Fibroblast of upper back skin (primary cell): ENCODE results near the gene ZBTB21.
"Not testable (repeated sequence)": the region's sequence is repeated elsewhere in the genome, so short reads cannot be mapped to it uniquely, and the experiment has no call there.

Source experiments
- DNase-seq: peaks from one replicate; pipeline ENCODE4 v3.0.0-alpha.2; 2013

Gene ZBTB21

DNA sequence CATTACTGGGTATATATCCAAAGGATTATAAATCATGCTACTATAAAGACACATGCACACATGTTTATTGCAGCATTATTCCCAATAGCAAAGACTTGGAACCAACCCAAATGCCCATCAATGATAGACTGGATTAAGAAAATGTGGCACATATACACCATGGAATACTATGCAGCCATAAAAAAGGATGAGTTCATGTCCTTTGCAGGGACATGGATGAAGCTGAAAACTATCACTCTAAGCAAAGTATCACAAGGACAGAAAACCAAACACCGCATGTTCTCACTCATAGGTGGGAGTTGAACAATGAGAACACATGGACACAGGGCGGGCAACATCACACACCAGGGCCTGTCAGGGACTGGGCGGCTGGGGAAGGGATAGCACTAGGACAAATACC, 60.5 kb downstream of the ZBTB21 start:
- not testable (repeated sequence) for DNase-seq

DNA sequence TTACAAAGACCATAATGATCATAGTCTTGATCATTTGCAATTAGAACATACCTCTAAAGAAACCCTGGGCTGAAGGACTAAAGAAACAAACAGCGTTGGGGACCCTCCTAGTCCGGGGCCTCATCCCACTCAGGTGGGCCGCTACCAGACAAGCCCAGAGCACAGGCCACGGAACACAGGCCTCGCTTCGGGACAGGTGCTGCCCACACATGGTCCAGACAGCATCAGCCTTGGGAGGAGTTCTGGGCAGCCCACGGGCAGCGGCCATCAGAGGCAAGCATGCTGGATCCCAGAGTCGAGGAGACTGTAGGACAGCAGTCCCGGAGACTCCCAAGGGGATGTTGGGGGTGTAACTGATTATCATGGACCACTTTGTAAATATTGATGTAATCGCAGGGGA, 61.3 kb downstream of the ZBTB21 start:
- no peak for DNase-seq

GRCh38 chr21:41948078-41948895, 61.9 kb downstream of the ZBTB21 start:
- DNase-seq: no peak

DNA sequence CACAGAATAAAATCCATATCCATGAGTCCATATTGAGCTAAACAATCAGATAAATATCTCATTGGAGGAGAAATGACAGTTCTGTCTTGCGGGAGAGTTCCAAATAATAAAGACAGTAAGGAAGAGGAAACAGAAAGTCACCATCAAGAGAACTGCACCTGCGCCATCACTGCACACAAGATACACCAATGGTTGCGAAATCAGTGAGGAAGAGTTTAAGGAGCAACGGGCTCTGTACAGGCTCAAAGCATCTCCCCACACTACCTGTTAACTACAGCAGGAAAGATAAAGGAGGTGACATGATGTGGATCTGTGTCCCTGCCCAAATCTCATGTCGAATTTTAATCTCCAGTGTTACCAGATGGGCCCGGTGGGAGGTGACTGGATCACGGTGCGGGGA, 64.2 kb downstream of the ZBTB21 start:
- DNase-seq: no peak

GRCh38 chr21:41943851-41944250, 66.3 kb downstream of the ZBTB21 start:
- DNase-seq: no peak

DNA sequence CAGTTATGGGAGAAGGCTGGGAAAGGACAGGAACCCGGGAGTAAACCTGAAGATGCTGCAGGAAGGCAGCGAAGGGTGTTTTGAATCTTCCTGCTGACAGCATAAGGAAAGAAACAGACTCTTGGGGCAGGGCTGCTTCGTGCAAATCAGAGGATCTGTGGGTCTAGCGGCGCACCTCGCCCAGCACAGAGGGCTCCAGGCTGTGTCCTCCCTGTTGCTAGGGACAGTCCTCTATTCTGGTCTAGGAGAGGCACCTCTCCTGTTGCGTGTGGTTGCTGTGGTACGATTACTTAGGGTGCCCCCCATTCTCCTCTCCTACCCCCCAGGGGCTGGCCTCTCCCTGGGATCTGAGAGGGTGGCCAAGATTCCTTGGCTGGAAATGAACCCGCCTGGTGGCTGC, 67.7 kb downstream of the ZBTB21 start:
- DNase-seq: no peak

- DNase-seq: no peak
These were observed 68.2 kb downstream of the ZBTB21 start for GRCh38 chr21:41941941-41942340.

DNA sequence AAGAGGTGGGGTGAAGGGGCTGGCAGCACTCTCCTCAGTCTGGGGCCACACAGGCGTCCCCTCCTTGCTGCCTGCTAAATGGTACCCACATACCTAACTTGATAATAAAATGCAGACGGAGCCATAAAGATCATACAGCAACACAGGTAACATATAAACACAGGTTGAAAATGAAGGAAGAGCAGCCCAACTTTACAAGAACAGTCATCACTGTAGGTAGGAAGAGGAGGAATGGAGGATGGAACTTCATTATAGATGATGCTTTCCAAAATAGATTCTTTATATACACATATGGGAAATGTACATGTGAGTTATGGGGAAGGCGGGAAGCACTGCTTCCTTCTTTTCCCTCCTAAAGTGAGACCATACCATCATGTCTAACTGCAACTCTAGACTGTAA, 69.7 kb downstream of the ZBTB21 start:
- DNase-seq: no peak

DNA sequence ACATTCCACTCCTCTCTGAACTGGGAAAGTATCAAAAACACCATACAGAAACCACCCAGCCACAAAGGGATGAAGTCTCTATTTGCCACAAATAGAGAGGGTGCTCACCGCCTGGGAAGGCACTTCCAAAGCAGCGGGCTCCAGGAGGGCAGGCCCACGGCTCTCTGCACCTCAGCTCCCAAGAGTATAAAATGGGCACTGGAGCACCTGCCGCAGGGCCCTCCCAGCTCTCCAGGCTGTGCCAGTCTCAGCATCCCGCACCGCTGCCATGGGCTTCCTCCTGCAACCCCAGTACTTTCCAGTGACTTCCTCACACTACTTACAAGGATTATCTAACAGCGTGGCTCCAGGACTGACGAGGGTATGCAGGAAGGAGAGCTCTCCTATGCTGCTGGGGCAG, 70.8 kb downstream of the ZBTB21 start:
- DNase-seq: no peak
